ENCODE data around the gene CENPT.
"Not testable (repeated sequence)": the region's sequence is repeated elsewhere in the genome, so short reads cannot be mapped to it uniquely, and the experiment has no call there.

CENPT gene

GRCh38 chr16:67845291-67846062, 2.0 kb downstream of the CENPT start:
- DNase-seq, result no peak

- no peak for DNase-seq
Measured at GRCh38 chr16:67844497-67844896, 3.0 kb downstream of the CENPT start.

GRCh38 chr16:67843343-67843765, 4.1 kb downstream of the CENPT start:
- no peak for DNase-seq

GRCh38 chr16:67842509-67843342, 4.8 kb downstream of the CENPT start:
- peak; percentile 53 for DNase-seq

- DNase-seq, result peak; percentile 90
Measured at GRCh38 chr16:67841816-67842508, 5.5 kb downstream of the CENPT start, which contains the start of gene THAP11. Gene THAP11, plus strand, starts transcription at chr16:67842320. Its CDS starts 235 bp downstream, at chr16:67842555.

GRCh38 chr16:67841198-67841815, 6.2 kb downstream of the CENPT start:
- no peak for DNase-seq

- no peak for DNase-seq
Measured at GRCh38 chr16:67837811-67838210, 9.7 kb downstream of the CENPT start.

GRCh38 chr16:67837190-67837589, 10.3 kb downstream of the CENPT start:
- DNase-seq, result not testable (repeated sequence)

- DNase-seq, result no peak
Measured at GRCh38 chr16:67834242-67834614, 13.3 kb downstream of the CENPT start.

- DNase-seq, result peak; percentile 90
Measured at GRCh38 chr16:67833415-67834241, 13.9 kb downstream of the CENPT start.

- DNase-seq, result no peak
Measured at GRCh38 chr16:67833030-67833414, 14.5 kb downstream of the CENPT start.

GRCh38 chr16:67828651-67829050, 18.8 kb downstream of the CENPT start:
- no peak for DNase-seq

GRCh38 chr16:67825906-67826305, 21.6 kb downstream of the CENPT start:
- no peak for DNase-seq

GRCh38 chr16:67825119-67825518, 22.4 kb downstream of the CENPT start:
- no peak for DNase-seq

GRCh38 chr16:67822511-67822910, 25.0 kb downstream of the CENPT start:
- DNase-seq, result no peak

GRCh38 chr16:67820608-67821259, 26.8 kb downstream of the CENPT start:
- DNase-seq, result no peak

GRCh38 chr16:67814567-67814966, 32.9 kb downstream of the CENPT start:
- no peak for DNase-seq

GRCh38 chr16:67811899-67812298, 35.6 kb downstream of the CENPT start:
- no peak for DNase-seq

- DNase-seq, result no peak
Measured at GRCh38 chr16:67807148-67807682, 40.3 kb downstream of the CENPT start.

- DNase-seq, result peak; percentile 99
Measured at GRCh38 chr16:67806428-67807147, 40.9 kb downstream of the CENPT start, which contains the start of the genes RANBP10 and TSNAXIP1. Gene RANBP10, minus strand, starts transcription at chr16:67806560. Its CDS starts 24 bp downstream, at chr16:67806536. Gene TSNAXIP1, plus strand, starts transcription at chr16:67806889. Its CDS starts 261 bp downstream, at chr16:67807150.
